Endothelial cell of umbilical vein (primary cell): ENCODE measurements around the gene CDHR4. TPM values are rescaled to one million over a fixed set of nuclear protein-coding genes. Genes with fewer than 3 reads are reported as not detected.
"Not testable (repeated sequence)": the region's sequence is repeated elsewhere in the genome, so short reads cannot be mapped to it uniquely, and the experiment has no call there.

ENCODE experiments used
- BruUV-seq: library from RNA; stranded (reverse); fragments of 400-500 nt; replicated peaks from 2 replicates; lab custom pipeline; 2021; lab: Mats Ljungman, UMichigan
- CTCF ChIA-PET: fragments of 300-600, 350-600 bp; sonication (Branson Sonifier 250); formaldehyde crosslinking; loops from one replicate; lab custom pipeline; 2021; ENCODE audit warnings: antibody characterized with exemption, inconsistent platforms; lab: Charles Lee
- POLR2A ChIA-PET: fragments of 300-600, 350-600 bp; sonication (Branson Sonifier 250); formaldehyde crosslinking; loops from one replicate; lab custom pipeline; 2021; ENCODE audit warnings: antibody characterized with exemption, inconsistent platforms; lab: Charles Lee
- DNase-seq: peaks from one replicate; pipeline ENCODE4 v3.0.0-alpha.2; 2011; ENCODE audit warnings: low read depth, low spot score
- FAIRE-seq: peaks from 2 replicates; lab custom pipeline; 2011; peaks lifted over from hg19 to GRCh38; lab: Jason Lieb, UNC
- H2AFZ ChIP-seq: 2 replicates; pipeline ENCODE4 v1.6.0; 2012; ENCODE audit warnings: low read depth, low read length, control low read depth, inconsistent platforms
- H3K27ac ChIP-seq: 2 replicates; pipeline ENCODE4 v1.5.1; 2011; ENCODE audit warnings: low read depth, mild to moderate bottlenecking, control low read depth, low read length, moderate library complexity; ENCODE audit not compliant: insufficient read depth
- H3K27me3 ChIP-seq, 2 experiments: 2 replicates each; pipeline versions ENCODE4 v1.6.0 to v1.6.1; 2011; ENCODE audit warnings: low read length in 2 of 2, mixed read lengths in 1 of 2; ENCODE audit not compliant: control insufficient read depth in 2 of 2, insufficient read depth in 2 of 2
- H3K36me3 ChIP-seq, 2 experiments: 2 replicates in 1 of 2; 3 replicates in 1 of 2; pipeline ENCODE4 v1.5.1; 2011; ENCODE audit warnings: low read length in 2 of 2, mild to moderate bottlenecking in 1 of 2, moderate library complexity in 1 of 2; ENCODE audit not compliant: control insufficient read depth in 2 of 2, insufficient read depth in 2 of 2; ENCODE audit errors: extremely low read depth in 1 of 2
- H3K4me1 ChIP-seq: 3 replicates; pipeline ENCODE4 v1.5.1; 2011; ENCODE audit warnings: mild to moderate bottlenecking, low read length; ENCODE audit not compliant: control insufficient read depth, insufficient read depth; ENCODE audit errors: extremely low read depth
- H3K4me2 ChIP-seq: 2 replicates; pipeline ENCODE4 v1.6.1; 2011; ENCODE audit warnings: low read length, control low read depth, mixed read lengths; ENCODE audit not compliant: insufficient read depth
- H3K4me3 ChIP-seq, 3 experiments: fragments of 200-600 bp in 1 of 3; sonication (generic), shearing (Covaris generic) in 1 of 3; replicated peaks in 1 of 3; 2 replicates each; pipeline ENCODE4 v1.5.1; 2011 to 2016; ENCODE audit warnings: control low read depth in 3 of 3, low read length in 3 of 3, mild to moderate bottlenecking in 2 of 3, inconsistent platforms in 1 of 3, low read depth in 1 of 3, moderate library complexity in 1 of 3; ENCODE audit not compliant: insufficient read depth in 1 of 3
- H3K79me2 ChIP-seq: 2 replicates; pipeline ENCODE4 v1.6.0; 2012; ENCODE audit warnings: low read length, inconsistent platforms; ENCODE audit not compliant: control insufficient read depth, insufficient read depth
- H3K9ac ChIP-seq: replicated peaks from 2 replicates; pipeline ENCODE3; 2011; ENCODE audit warnings: low read length, control low read depth; ENCODE audit not compliant: insufficient read depth; ENCODE audit errors: extremely low read depth
- H3K9me1 ChIP-seq: replicated peaks from 3 replicates; pipeline ENCODE4 v1.6.0; 2011; ENCODE audit warnings: mild to moderate bottlenecking, low read length; ENCODE audit not compliant: control insufficient read depth, insufficient read depth; ENCODE audit errors: extremely low read depth
- H3K9me3 ChIP-seq: replicated peaks from 2 replicates; pipeline ENCODE4 v1.5.1; 2012; ENCODE audit warnings: low read length, inconsistent platforms; ENCODE audit not compliant: control insufficient read depth, insufficient read depth
- H4K20me1 ChIP-seq: replicated peaks from 2 replicates; pipeline ENCODE3; 2011; ENCODE audit warnings: mild to moderate bottlenecking, low read length; ENCODE audit not compliant: control insufficient read depth, insufficient read depth; ENCODE audit errors: extremely low read depth
- EZH2 ChIP-seq: IDR thresholded peaks from 2 replicates; pipeline ENCODE4 v1.6.1; 2012; ENCODE audit warnings: borderline replicate concordance, low read depth, mild to moderate bottlenecking, moderate library complexity, low read length, inconsistent platforms; ENCODE audit not compliant: severe bottlenecking
- FOS ChIP-seq: IDR thresholded peaks from 2 replicates; pipeline ENCODE4 v1.6.1; 2011; ENCODE audit warnings: mild to moderate bottlenecking, low read length, moderate library complexity, borderline replicate concordance; ENCODE audit not compliant: insufficient read depth
- GATA2 ChIP-seq: IDR thresholded peaks from 2 replicates; pipeline ENCODE4 v1.7.0; 2011; ENCODE audit warnings: low read depth, mild to moderate bottlenecking, moderate library complexity, mixed read lengths, low read length; ENCODE audit not compliant: insufficient read length, insufficient read depth
- JUN ChIP-seq: IDR thresholded peaks from 2 replicates; pipeline ENCODE4 v1.6.1; 2011; ENCODE audit warnings: borderline replicate concordance, low read depth; ENCODE audit not compliant: insufficient read length, insufficient read depth
- POLR2A ChIP-seq: IDR thresholded peaks from 2 replicates; pipeline ENCODE4 v1.6.1; 2012; ENCODE audit warnings: low read depth, mild to moderate bottlenecking, control low read depth, low read length
- POLR2AphosphoS5 ChIP-seq: IDR thresholded peaks from 2 replicates; pipeline ENCODE4 v1.6.1; 2012; ENCODE audit warnings: low read depth, mild to moderate bottlenecking, control low read depth, low read length, moderate library complexity; ENCODE audit not compliant: insufficient read depth
- dilution Hi-C: fragments of 300-500 bp; cut with MboI; formaldehyde crosslinking; loops from one replicate; pipeline ENCODE4 v1.15.0; 2019; ENCODE audit warnings: low sequenced_read_pairs; ENCODE audit not compliant: extremely low pct_ligation_motif_present
- intact Hi-C: fragments of 100-400 bp; cut with micrococcal nuclease; formaldehyde crosslinking; loops from one replicate; pipeline ENCODE4 v1.10.0; 2022
- polyA plus RNA-seq, 4 experiments: library from polyadenylated mRNA; depleted of rRNA in 3 of 4; stranded (reverse) in 3 of 4; unstranded in 1 of 4; fragments of >200 nt; gene quantifications; 2 replicates each; pipeline versions ENCODE4 v1.2.1 to v1.2.3, GENCODE V29; 2011 to 2012; ENCODE audit warnings: missing spikeins in 1 of 4
- total RNA-seq: library from RNA; stranded (reverse); gene quantifications from 2 replicates; pipeline ENCODE4 v1.2.3, GENCODE V29; 2021
- TF ChIP-seq, protein P1 (sequence below), 2 donors: IDR thresholded peaks; 1 replicate in 1 of 2; 2 replicates in 1 of 2; pipeline ENCODE4 v1.5.1; 2011; ENCODE audit warnings: low read length in 2 of 2, mild to moderate bottlenecking in 2 of 2, moderate library complexity in 2 of 2, control low read depth in 1 of 2, inconsistent platforms in 1 of 2, low read depth in 1 of 2; ENCODE audit not compliant: insufficient read depth in 1 of 2; ENCODE audit errors: extremely low read depth in 1 of 2
- TF ChIP-seq, protein P2 (sequence below): IDR thresholded peaks from 2 replicates; pipeline ENCODE4 v1.6.1; 2011; ENCODE audit not compliant: insufficient read depth, insufficient read length

The CDHR4 gene
- total and polyA plus RNA-seq, 2 donors (not counting 3 experiments of a cell fraction or from before 2014, with no cell fraction given) = 0.19 TPM; not detected in 1

DNA sequence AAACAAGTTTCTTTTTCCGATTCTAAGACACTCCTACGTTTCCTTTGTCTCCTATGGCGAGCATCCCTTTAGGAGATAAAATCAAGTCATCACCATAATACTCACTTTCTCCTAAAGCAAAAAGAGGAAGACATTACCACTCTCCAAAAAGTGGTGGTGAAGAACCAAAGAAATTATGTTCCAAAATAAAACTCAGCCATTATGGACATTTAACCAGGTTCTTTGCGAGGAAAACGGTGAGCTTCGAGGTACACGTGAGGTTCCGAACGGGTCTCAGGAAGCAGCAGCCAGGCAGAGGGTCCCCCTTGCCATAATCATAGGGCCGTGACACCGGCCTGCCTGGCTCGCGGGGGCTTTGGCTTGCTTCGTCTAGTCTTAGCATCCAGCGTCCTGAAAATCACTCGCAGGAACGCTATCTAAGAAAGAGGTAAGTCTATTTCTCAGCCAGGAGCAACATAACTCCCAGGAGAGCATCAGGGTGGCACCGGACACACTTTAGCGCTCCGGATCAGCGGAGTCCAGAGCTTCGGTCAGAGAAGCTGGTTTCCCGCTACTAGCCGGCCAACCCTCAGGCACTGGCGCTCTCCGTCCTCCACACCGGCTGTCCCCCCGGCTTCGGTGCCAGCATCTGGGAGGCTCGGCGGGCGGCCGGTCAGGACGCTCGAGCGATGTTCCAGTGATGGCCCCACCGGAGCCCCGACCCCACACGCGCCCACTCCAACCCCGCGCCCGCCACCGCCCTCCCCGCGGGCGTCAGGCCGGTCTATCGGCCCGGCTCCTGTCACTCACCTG lies 13.9 kb downstream of the CDHR4 start:
- Histone ChIP-seq H3K9me3 (no peaks in the 10 kb centered on the region), H3K36me3 (peaks cover under 1 to 12% of the 10 kb centered on the region in 2 experiments), H3K9me1 (no peaks in the 10 kb centered on the region), H3K27me3 (no peaks in the 10 kb centered on the region), H3K9ac (peak overlapping the region; percentile 85), H3K79me2 (peaks cover 46% of the 10 kb centered on the region), H3K4me1 (peaks cover 11% of the 10 kb centered on the region), H4K20me1 (no peaks in the 10 kb centered on the region), H3K4me2 (peak overlapping the region; percentile 62), H3K4me3 (peak overlapping the region; percentile 74 to 85 (median 80)), H2AFZ (peak overlapping the region; percentile 35), H3K27ac (peak overlapping the region; percentile 37)
- peak; percentile 62 for DNase-seq
- TF ChIP-seq, protein P1, sequence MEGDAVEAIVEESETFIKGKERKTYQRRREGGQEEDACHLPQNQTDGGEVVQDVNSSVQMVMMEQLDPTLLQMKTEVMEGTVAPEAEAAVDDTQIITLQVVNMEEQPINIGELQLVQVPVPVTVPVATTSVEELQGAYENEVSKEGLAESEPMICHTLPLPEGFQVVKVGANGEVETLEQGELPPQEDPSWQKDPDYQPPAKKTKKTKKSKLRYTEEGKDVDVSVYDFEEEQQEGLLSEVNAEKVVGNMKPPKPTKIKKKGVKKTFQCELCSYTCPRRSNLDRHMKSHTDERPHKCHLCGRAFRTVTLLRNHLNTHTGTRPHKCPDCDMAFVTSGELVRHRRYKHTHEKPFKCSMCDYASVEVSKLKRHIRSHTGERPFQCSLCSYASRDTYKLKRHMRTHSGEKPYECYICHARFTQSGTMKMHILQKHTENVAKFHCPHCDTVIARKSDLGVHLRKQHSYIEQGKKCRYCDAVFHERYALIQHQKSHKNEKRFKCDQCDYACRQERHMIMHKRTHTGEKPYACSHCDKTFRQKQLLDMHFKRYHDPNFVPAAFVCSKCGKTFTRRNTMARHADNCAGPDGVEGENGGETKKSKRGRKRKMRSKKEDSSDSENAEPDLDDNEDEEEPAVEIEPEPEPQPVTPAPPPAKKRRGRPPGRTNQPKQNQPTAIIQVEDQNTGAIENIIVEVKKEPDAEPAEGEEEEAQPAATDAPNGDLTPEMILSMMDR (IDR thresholded peaks at IDR 0.05; ENCODE audit: extremely low read depth in 1 of 2, insufficient read depth in 1 of 2, low read depth in 1 of 2, low read length in 2 of 2) = no peak
- TF ChIP-seq POLR2A (no peak), JUN (no peak), EZH2 (no peak), POLR2AphosphoS5 (no peak), GATA2 (no peak), FOS (no peak)
- TF ChIP-seq, protein P2, sequence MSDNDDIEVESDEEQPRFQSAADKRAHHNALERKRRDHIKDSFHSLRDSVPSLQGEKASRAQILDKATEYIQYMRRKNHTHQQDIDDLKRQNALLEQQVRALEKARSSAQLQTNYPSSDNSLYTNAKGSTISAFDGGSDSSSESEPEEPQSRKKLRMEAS = no peak
- ChIA-PET POLR2A (interaction anchor here (0.6 to 1.2 kb wide), 3 partner anchors 19 to 53 kb away, joined by 3 to 12 read pairs (median 4); no protein-coding TSS in a partner anchor), CTCF (interaction anchor here (1.0 to 1.9 kb wide), 6 partner anchors 14 to 336 kb away, joined by 3 to 11 read pairs (median 3); partner anchors contain the start of genes CDHR4 and INKA1)
- dilution Hi-C loops = no loop called here
- FAIRE-seq = peak; percentile 62
- TSS peak; percentile 31 for BruUV-seq
- intact Hi-C loops = loop anchor here (1.0 to 5.0 kb wide), 3 partner anchors 17 to 233 kb away; partner anchors contain the start of gene BSN

DNA sequence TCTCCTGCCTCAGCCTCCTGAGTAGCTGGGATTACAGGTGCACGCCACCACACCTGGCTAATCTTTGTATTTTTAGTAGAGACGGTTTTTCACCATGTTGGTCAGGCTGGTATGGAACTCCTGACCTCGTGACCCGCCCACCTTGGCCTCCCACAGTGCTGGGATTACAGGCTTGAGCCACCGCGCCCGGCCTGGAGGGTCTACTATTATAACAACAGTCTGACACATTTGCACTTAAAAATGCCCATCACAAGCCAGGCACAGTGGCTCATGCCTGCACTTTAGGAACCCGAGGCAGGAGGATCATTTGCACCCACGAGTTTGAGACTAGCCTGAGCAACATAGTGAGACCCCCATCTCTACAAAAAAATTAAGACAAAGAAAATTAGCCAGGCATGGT lies 17.4 kb downstream of the CDHR4 start:
- H2AFZ ChIP-seq, intact Hi-C loops, FAIRE-seq, H3K4me2 ChIP-seq, H3K9ac ChIP-seq, H3K9me1 ChIP-seq, H3K4me3 ChIP-seq, BruUV-seq, H3K27me3 ChIP-seq, dilution Hi-C loops, DNase-seq, POLR2A ChIA-PET, H3K4me1 ChIP-seq, H4K20me1 ChIP-seq, H3K27ac ChIP-seq, H3K9me3 ChIP-seq: not testable (repeated sequence)
- peaks cover 73% of the 10 kb centered on the region for H3K79me2 ChIP-seq
- H3K36me3 ChIP-seq = peaks cover 2 to 14% of the 10 kb centered on the region in 2 experiments
- CTCF ChIA-PET = interaction anchor here (0.6 to 1.4 kb wide), 2 partner anchors 15 to 36 kb away, joined by 3 to 4 read pairs; no protein-coding TSS in a partner anchor
